HepG2 (cell line): ENCODE results near the gene FAM120B. TPM values are rescaled to one million over a fixed set of nuclear protein-coding genes. Genes with fewer than 3 reads are reported as not detected.

Source experiments
- AKNA ChIP-seq: sonication (generic); formaldehyde crosslinking; IDR thresholded peaks from 2 replicates; pipeline ENCODE4 v1.4.0; 2020; ENCODE audit warnings: missing genetic modification reagents, borderline replicate concordance
- ARNT2 ChIP-seq: sonication (generic); formaldehyde crosslinking; IDR thresholded peaks from 2 replicates; pipeline ENCODE4 v1.8.0; 2022; ENCODE audit warnings: mild to moderate bottlenecking, low read depth, missing genetic modification reagents, moderate library complexity
- CREM ChIP-seq, 2 experiments: sonication (generic) in 1 of 2; formaldehyde crosslinking in 1 of 2; IDR thresholded peaks; 2 replicates each; pipeline versions ENCODE4 v1.4.0 to v1.6.1; 2016 to 2020; ENCODE audit warnings: antibody characterized with exemption in 1 of 2, mild to moderate bottlenecking in 1 of 2, missing genetic modification reagents in 1 of 2
- EHMT2 ChIP-seq: fragments of 200-600 bp; sonication (generic); IDR thresholded peaks from 2 replicates; pipeline ENCODE4 v1.7.0; 2017; ENCODE audit warnings: antibody characterized with exemption, low read depth, low read length, borderline replicate concordance
- ELF3 ChIP-seq: IDR thresholded peaks from 2 replicates; pipeline ENCODE4 v1.6.1; 2016; ENCODE audit warnings: missing genetic modification reagents, missing compliant biosample characterization
- KDM6A ChIP-seq: IDR thresholded peaks from 2 replicates; pipeline ENCODE4 v1.6.1; 2016; ENCODE audit warnings: low read depth
- NR2F2 ChIP-seq: IDR thresholded peaks from 2 replicates; pipeline ENCODE4 v1.6.1; 2012; ENCODE audit warnings: low read depth, inconsistent platforms, borderline replicate concordance
- PRDM4 ChIP-seq: sonication (generic); formaldehyde crosslinking; IDR thresholded peaks from 2 replicates; pipeline ENCODE4 v1.9.0; 2021; ENCODE audit warnings: missing genetic modification reagents, borderline replicate concordance
- TBX3 ChIP-seq: fragments of 450-650 bp; IDR thresholded peaks from 2 replicates; pipeline ENCODE4 v1.6.1; 2017; ENCODE audit warnings: antibody characterized with exemption, mild to moderate bottlenecking, inconsistent platforms, borderline replicate concordance
- ZBTB4 ChIP-seq: sonication (generic); formaldehyde crosslinking; IDR thresholded peaks from 2 replicates; pipeline ENCODE4 v1.4.0; 2020; ENCODE audit warnings: missing genetic modification reagents, mild to moderate bottlenecking, borderline replicate concordance
- ZNF280B ChIP-seq: sonication (generic); formaldehyde crosslinking; IDR thresholded peaks from 2 replicates; pipeline ENCODE4 v1.5.0; 2020; ENCODE audit warnings: missing genetic modification reagents, mild to moderate bottlenecking, borderline replicate concordance
- ZNF891 ChIP-seq: sonication (generic); formaldehyde crosslinking; IDR thresholded peaks from 2 replicates; pipeline ENCODE4 v1.5.0; 2020; ENCODE audit warnings: mild to moderate bottlenecking, missing genetic modification reagents
- polyA plus RNA-seq, 8 experiments: library from polyadenylated mRNA; depleted of rRNA in 3 of 8; stranded (reverse) in 7 of 8; unstranded in 1 of 8; fragments of >200 nt; fragmentation: Illumina TruSeq in 4 of 8; extraction: Trizol in 4 of 8; gene quantifications; 2 replicates each; pipeline versions ENCODE4 v1.2.1 to v1.2.3, GENCODE V29; 2011 to 2016; ENCODE audit warnings: low read depth in 4 of 8, missing spikeins in 1 of 8, mixed read lengths in 1 of 8; ENCODE audit not compliant: insufficient read depth in 1 of 8
- total RNA-seq, 5 experiments: library from RNA; depleted of rRNA; stranded (reverse); fragments of >200 nt; fragmentation: Illumina TruSeq; extraction: Trizol; gene quantifications; 2 replicates each; pipeline ENCODE4 v1.2.3, GENCODE V29; 2016; ENCODE audit warnings: low read depth in 1 of 5

Gene FAM120B
- total and polyA plus RNA-seq, 2 of the 13 experiments (the other 11 are each of a cell fraction or from before 2014, with no cell fraction given) = 9.2 to 10.7 TPM

GRCh38 chr6:170366248-170366960, 59.8 kb downstream of the FAM120B start (continued):
- peak; percentile 84 for TF ChIP-seq NR2F2
- no peak for TF ChIP-seq EHMT2
- no peak for TF ChIP-seq ZNF280B (CRISPR knock-in tag)
- TF ChIP-seq ZNF891 (CRISPR knock-in tag) = no peak
- TF ChIP-seq ZBTB4 = peak; percentile 22; the same call in 1 of the 2 replicates
- TF ChIP-seq ARNT2 = no peak
- no peak; the same call in 1 of the 2 replicates for TF ChIP-seq TBX3
- TF ChIP-seq ELF3 (CRISPR knock-in tag) = peak; percentile 61; the same call in 1 of the 2 replicates
- no peak for TF ChIP-seq AKNA (CRISPR knock-in tag)
- TF ChIP-seq KDM6A (CRISPR knock-in tag) = peak; percentile 34; the same call in 1 of the 2 replicates
- TF ChIP-seq CREM (IDR thresholded peaks at IDR 0.05) = 0 out of 2 replicates have a peak, but pooled peaks have one; percentile 27
- no peak for TF ChIP-seq CREM (CRISPR knock-in tag; IDR thresholded peaks at IDR 0.05)
- TF ChIP-seq PRDM4 (CRISPR knock-in tag) = no peak
